OCI-LY3 (cell line): Measurements from ENCODE around the gene RUFY3.

Experiments
- H2AFZ ChIP-seq: fragments of 200-600, 300-600 bp; shearing (Covaris generic); 2 replicates; pipeline ENCODE4 v1.6.0; 2014; ENCODE audit warnings: antibody characterized with exemption, low read depth, low read length
- H3K27ac ChIP-seq: fragments of 200-600, 300-600 bp; sonication (generic); 2 replicates; pipeline ENCODE4 v1.5.1; 2014; ENCODE audit warnings: mild to moderate bottlenecking, low read length, moderate library complexity, mixed read lengths
- H3K27me3 ChIP-seq: fragments of 200-600, 300-600 bp; sonication (generic); 2 replicates; pipeline ENCODE4 v1.6.1; 2014; ENCODE audit warnings: low read depth, low read length, mixed read lengths
- H3K36me3 ChIP-seq: fragments of 200-600, 300-600 bp; sonication (generic); replicated peaks from 2 replicates; pipeline ENCODE3; 2014; ENCODE audit warnings: low read depth, low read length, mixed read lengths
- H3K4me1 ChIP-seq: fragments of 300-600, 200-600 bp; sonication (generic); 2 replicates; pipeline ENCODE4 v1.6.1; 2014; ENCODE audit warnings: low read length, mixed read lengths
- H3K4me2 ChIP-seq: fragments of 200-600, 300-600 bp; sonication (generic); 2 replicates; pipeline ENCODE4 v1.6.1; 2014; ENCODE audit warnings: low read length, mixed read lengths
- H3K4me3 ChIP-seq: fragments of 300-600, 200-600 bp; sonication (generic); 2 replicates; pipeline ENCODE4 v1.5.1; 2014; ENCODE audit warnings: antibody characterized with exemption, mild to moderate bottlenecking, low read length, moderate library complexity
- H3K79me2 ChIP-seq: fragments of 300-600, 200-600 bp; shearing (Covaris generic); 2 replicates; pipeline ENCODE4 v1.6.1; 2014; ENCODE audit warnings: mild to moderate bottlenecking, low read length, mixed read lengths
- H3K9ac ChIP-seq: fragments of 300-600, 200-600 bp; shearing (Covaris generic); 2 replicates; pipeline ENCODE4 v1.6.0; 2014; ENCODE audit warnings: mild to moderate bottlenecking, low read length, moderate library complexity
- H3K9me3 ChIP-seq: fragments of 200-600, 300-600 bp; shearing (Covaris generic); 2 replicates; pipeline ENCODE4 v1.6.1; 2014; ENCODE audit warnings: low read length, mixed read lengths; ENCODE audit not compliant: insufficient read depth
- H4K20me1 ChIP-seq: fragments of 200-600, 300-600 bp; sonication (generic); 2 replicates; pipeline ENCODE4 v1.6.1; 2016; ENCODE audit warnings: low read length, mixed read lengths; ENCODE audit not compliant: insufficient read depth
- EZH2phosphoT487 ChIP-seq: fragments of 200-600 bp; shearing (Covaris generic); IDR thresholded peaks from 2 replicates; pipeline ENCODE4 v1.6.1; 2018; ENCODE audit warnings: antibody characterized with exemption, mixed run types, low read depth
- TF ChIP-seq, protein P1 (sequence below): fragments of 200-600, 300-600 bp; sonication (generic); IDR thresholded peaks from 2 replicates; pipeline ENCODE4 v1.5.1; 2014; ENCODE audit warnings: antibody characterized with exemption, low read length, low read depth

The RUFY3 gene

DNA sequence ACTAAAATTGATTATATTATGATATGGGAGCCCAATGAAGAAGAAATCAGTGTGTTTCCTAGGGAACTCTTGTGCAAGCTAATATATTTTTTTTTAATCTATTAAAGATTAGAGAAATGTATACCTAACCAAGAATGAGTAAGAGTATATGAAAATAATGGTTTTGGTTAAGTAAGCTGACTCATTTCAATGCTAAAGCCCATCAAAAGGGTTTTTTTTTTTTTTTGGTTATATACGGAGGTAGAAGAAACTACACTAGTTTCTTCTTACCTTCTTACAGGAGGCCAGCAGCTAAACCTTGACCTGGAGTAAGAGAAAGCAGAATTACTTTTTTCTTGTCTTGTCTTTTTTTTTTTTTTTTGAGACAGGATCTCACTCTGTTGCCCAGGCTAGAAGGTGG is 27.5 kb downstream of the RUFY3 start:
- H3K4me2 ChIP-seq, result peak overlapping the region; percentile 45
- no peak overlapping the region for H2AFZ ChIP-seq
- H3K4me1 ChIP-seq, result peaks cover 65% of the 10 kb centered on the region
- peaks cover 31% of the 10 kb centered on the region for H3K79me2 ChIP-seq
- peak overlapping the region; percentile 12; the same call in 1 of the 2 replicates for H3K4me3 ChIP-seq
- H4K20me1 ChIP-seq, result no peaks in the 10 kb centered on the region
- TF ChIP-seq EZH2phosphoT487, result no peak
- TF ChIP-seq, protein P1, sequence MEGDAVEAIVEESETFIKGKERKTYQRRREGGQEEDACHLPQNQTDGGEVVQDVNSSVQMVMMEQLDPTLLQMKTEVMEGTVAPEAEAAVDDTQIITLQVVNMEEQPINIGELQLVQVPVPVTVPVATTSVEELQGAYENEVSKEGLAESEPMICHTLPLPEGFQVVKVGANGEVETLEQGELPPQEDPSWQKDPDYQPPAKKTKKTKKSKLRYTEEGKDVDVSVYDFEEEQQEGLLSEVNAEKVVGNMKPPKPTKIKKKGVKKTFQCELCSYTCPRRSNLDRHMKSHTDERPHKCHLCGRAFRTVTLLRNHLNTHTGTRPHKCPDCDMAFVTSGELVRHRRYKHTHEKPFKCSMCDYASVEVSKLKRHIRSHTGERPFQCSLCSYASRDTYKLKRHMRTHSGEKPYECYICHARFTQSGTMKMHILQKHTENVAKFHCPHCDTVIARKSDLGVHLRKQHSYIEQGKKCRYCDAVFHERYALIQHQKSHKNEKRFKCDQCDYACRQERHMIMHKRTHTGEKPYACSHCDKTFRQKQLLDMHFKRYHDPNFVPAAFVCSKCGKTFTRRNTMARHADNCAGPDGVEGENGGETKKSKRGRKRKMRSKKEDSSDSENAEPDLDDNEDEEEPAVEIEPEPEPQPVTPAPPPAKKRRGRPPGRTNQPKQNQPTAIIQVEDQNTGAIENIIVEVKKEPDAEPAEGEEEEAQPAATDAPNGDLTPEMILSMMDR, result no peak
- no peaks in the 10 kb centered on the region for H3K9me3 ChIP-seq
- H3K36me3 ChIP-seq, result peaks cover 5% of the 10 kb centered on the region
- H3K27ac ChIP-seq, result peak overlapping the region; percentile 64
- no peaks in the 10 kb centered on the region for H3K27me3 ChIP-seq
- H3K9ac ChIP-seq, result no peak overlapping the region

DNA sequence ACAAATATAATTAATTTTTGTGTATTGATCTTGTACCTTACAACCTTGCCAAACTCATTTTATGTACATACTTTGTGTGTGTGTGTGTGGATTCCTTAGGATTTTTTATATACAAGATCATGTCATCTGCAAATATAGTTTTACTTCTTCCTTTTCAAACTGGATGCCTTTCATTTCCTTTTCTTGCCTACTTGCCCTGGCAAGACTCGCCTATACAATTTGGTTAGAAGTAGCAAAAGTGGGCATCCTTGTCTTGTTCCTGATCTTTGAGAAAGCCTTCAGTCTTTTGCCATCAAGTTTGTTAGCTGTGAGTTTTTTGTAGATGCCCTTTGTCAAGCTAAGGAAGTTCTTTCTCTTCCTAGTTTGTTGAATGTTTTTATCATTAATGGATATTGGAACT is 30.5 kb downstream of the RUFY3 start:
- Histone ChIP-seq H3K36me3 (peaks cover 5% of the 10 kb centered on the region), H3K79me2 (peaks cover 39% of the 10 kb centered on the region), H3K9ac (peak overlapping the region; percentile 20; the same call in 1 of the 2 replicates), H3K9me3 (no peaks in the 10 kb centered on the region), H2AFZ (no peak overlapping the region), H3K4me3 (peak overlapping the region; percentile 34; the same call in 1 of the 2 replicates), H3K4me1 (peaks cover 86% of the 10 kb centered on the region), H3K27me3 (no peaks in the 10 kb centered on the region), H3K4me2 (peak overlapping the region; percentile 57), H3K27ac (peak overlapping the region; percentile 84), H4K20me1 (no peaks in the 10 kb centered on the region)
- TF ChIP-seq EZH2phosphoT487, result no peak
- TF ChIP-seq, protein P1, result no peak

DNA sequence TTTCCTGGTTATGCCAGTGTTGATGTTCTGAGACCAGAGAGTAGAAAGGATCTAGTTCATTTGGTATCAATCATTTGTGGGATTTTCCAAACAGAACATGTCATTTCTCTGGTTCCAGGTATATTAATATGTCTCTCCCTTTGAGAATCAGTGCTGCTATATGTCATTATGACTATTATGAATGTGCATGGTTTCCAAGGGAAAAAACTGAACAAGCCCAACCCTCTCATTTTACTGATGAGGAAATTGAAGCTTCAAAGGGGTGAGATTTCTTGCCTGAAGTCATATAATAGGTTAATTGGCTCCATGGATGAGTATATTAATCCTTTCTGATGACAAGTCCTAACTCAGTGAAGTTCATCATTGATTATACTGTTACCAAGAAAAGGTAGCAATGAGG is 31.9 kb downstream of the RUFY3 start:
- H3K27ac ChIP-seq, result peak overlapping the region; percentile 84
- H3K4me1 ChIP-seq, result peaks cover 78% of the 10 kb centered on the region
- TF ChIP-seq, protein P1, result no peak
- TF ChIP-seq EZH2phosphoT487, result no peak
- no peaks in the 10 kb centered on the region for H3K27me3 ChIP-seq
- H3K4me2 ChIP-seq, result peak overlapping the region; percentile 57
- H3K9ac ChIP-seq, result peak overlapping the region; percentile 20; the same call in 1 of the 2 replicates
- no peaks in the 10 kb centered on the region for H4K20me1 ChIP-seq
- peak overlapping the region; percentile 34 for H3K4me3 ChIP-seq
- H2AFZ ChIP-seq, result no peak overlapping the region
- H3K36me3 ChIP-seq, result no peaks in the 10 kb centered on the region
- H3K79me2 ChIP-seq, result peaks cover 36% of the 10 kb centered on the region
- no peaks in the 10 kb centered on the region for H3K9me3 ChIP-seq

DNA sequence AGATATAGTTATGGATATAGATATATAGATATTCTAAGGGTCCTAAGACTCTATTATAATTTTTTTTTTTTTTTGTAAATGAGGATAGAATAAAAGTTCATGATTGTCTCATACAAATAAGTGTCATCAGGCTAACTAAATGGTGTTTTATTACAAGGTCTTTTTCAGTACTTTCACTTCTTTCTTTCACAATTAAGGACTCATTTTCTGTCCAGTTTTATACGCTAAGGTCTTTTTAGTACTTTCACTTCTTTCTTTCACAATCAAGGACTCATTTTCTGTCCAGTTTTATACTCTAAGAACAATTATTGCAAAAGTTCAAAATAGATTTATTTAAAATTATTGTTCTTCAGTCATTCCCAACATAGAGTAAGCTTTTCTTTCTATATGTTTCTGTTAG is 32.7 kb downstream of the RUFY3 start:
- peaks cover 74% of the 10 kb centered on the region for H3K4me1 ChIP-seq
- no peaks in the 10 kb centered on the region for H3K27me3 ChIP-seq
- no peak overlapping the region for H2AFZ ChIP-seq
- H3K4me3 ChIP-seq, result peak overlapping the region; percentile 53
- H3K9ac ChIP-seq, result peak overlapping the region; percentile 54
- peaks cover 36% of the 10 kb centered on the region for H3K79me2 ChIP-seq
- no peaks in the 10 kb centered on the region for H4K20me1 ChIP-seq
- TF ChIP-seq EZH2phosphoT487, result no peak
- TF ChIP-seq, protein P1, result no peak
- H3K9me3 ChIP-seq, result no peaks in the 10 kb centered on the region
- peak overlapping the region; percentile 57 for H3K4me2 ChIP-seq
- peak overlapping the region; percentile 84 for H3K27ac ChIP-seq
- H3K36me3 ChIP-seq, result no peaks in the 10 kb centered on the region
